HepG2 (cell line): ENCODE results near the gene KRTAP10-5. TPM values are rescaled to one million over a fixed set of nuclear protein-coding genes. Genes with fewer than 3 reads are reported as not detected.

Experiments used
- CHCHD3 ChIP-seq: sonication (generic); formaldehyde crosslinking; IDR thresholded peaks from 2 replicates; pipeline ENCODE4 v1.8.0; 2022; ENCODE audit warnings: mild to moderate bottlenecking, missing genetic modification reagents, moderate library complexity
- FLYWCH1 ChIP-seq: sonication (generic); formaldehyde crosslinking; IDR thresholded peaks from 2 replicates; pipeline ENCODE4 v1.8.1; 2023; ENCODE audit warnings: mild to moderate bottlenecking, missing genetic modification reagents
- MAFF ChIP-seq: IDR thresholded peaks from 2 replicates; pipeline ENCODE4 v1.6.1; 2011; ENCODE audit warnings: low read depth, low read length, improper control_type of control experiment
- MTA1 ChIP-seq: sonication (generic); formaldehyde crosslinking; IDR thresholded peaks from 2 replicates; pipeline ENCODE4 v1.4.0; 2020; ENCODE audit warnings: missing genetic modification reagents, mild to moderate bottlenecking, borderline replicate concordance
- PTBP1 ChIP-seq: fragments of 200-400 bp; formaldehyde crosslinking; IDR thresholded peaks from 2 replicates; pipeline ENCODE4 v1.6.1; 2018; ENCODE audit warnings: low read length, low read depth; ENCODE audit not compliant: poor library complexity, severe bottlenecking
- SALL1 ChIP-seq: sonication (generic); formaldehyde crosslinking; IDR thresholded peaks from 2 replicates; pipeline ENCODE4 v1.8.0; 2022; ENCODE audit warnings: mild to moderate bottlenecking, missing genetic modification reagents
- ZNF44 ChIP-seq: sonication (generic); formaldehyde crosslinking; IDR thresholded peaks from 2 replicates; pipeline ENCODE4 v1.5.1; 2020; ENCODE audit warnings: mild to moderate bottlenecking, missing genetic modification reagents
- ZSCAN25 ChIP-seq: sonication (generic); formaldehyde crosslinking; IDR thresholded peaks from 2 replicates; pipeline ENCODE4 v1.8.0; 2022; ENCODE audit warnings: mild to moderate bottlenecking, missing genetic modification reagents
- polyA plus RNA-seq, 8 experiments: library from polyadenylated mRNA; depleted of rRNA in 3 of 8; stranded (reverse) in 7 of 8; unstranded in 1 of 8; fragments of >200 nt; fragmentation: Illumina TruSeq in 4 of 8; extraction: Trizol in 4 of 8; gene quantifications; 2 replicates each; pipeline versions ENCODE4 v1.2.1 to v1.2.3, GENCODE V29; 2011 to 2016; ENCODE audit warnings: low read depth in 4 of 8, missing spikeins in 1 of 8, mixed read lengths in 1 of 8; ENCODE audit not compliant: insufficient read depth in 1 of 8
- total RNA-seq, 5 experiments: library from RNA; depleted of rRNA; stranded (reverse); fragments of >200 nt; fragmentation: Illumina TruSeq; extraction: Trizol; gene quantifications; 2 replicates each; pipeline ENCODE4 v1.2.3, GENCODE V29; 2016; ENCODE audit warnings: low read depth in 1 of 5
- TF ChIP-seq, protein P1 (sequence below): sonication (generic); formaldehyde crosslinking; IDR thresholded peaks from 2 replicates; pipeline ENCODE4 v1.4.0; 2020; ENCODE audit warnings: missing genetic modification reagents
- TF ChIP-seq, protein P2 (sequence below): sonication (generic); formaldehyde crosslinking; IDR thresholded peaks from 2 replicates; pipeline ENCODE4 v1.5.0; 2020; ENCODE audit warnings: missing genetic modification reagents
- TF ChIP-seq, protein P3 (sequence below): sonication (generic); IDR thresholded peaks from 2 replicates; pipeline ENCODE4 v1.6.1; 2016; ENCODE audit warnings: low read depth, borderline replicate concordance
- TF ChIP-seq, protein P4 (sequence below): sonication (generic); formaldehyde crosslinking; IDR thresholded peaks from 2 replicates; pipeline ENCODE4 v1.4.0; 2020; ENCODE audit warnings: mild to moderate bottlenecking, low read depth, missing genetic modification reagents
- TF ChIP-seq, protein P5 (sequence below): sonication (generic); formaldehyde crosslinking; IDR thresholded peaks from 2 replicates; pipeline ENCODE4 v1.4.0; 2020; ENCODE audit warnings: missing genetic modification reagents, borderline replicate concordance

The KRTAP10-5 gene
- total and polyA plus RNA-seq, 2 of the 13 experiments (the other 11 are each of a cell fraction or from before 2014, with no cell fraction given), result not detected

DNA sequence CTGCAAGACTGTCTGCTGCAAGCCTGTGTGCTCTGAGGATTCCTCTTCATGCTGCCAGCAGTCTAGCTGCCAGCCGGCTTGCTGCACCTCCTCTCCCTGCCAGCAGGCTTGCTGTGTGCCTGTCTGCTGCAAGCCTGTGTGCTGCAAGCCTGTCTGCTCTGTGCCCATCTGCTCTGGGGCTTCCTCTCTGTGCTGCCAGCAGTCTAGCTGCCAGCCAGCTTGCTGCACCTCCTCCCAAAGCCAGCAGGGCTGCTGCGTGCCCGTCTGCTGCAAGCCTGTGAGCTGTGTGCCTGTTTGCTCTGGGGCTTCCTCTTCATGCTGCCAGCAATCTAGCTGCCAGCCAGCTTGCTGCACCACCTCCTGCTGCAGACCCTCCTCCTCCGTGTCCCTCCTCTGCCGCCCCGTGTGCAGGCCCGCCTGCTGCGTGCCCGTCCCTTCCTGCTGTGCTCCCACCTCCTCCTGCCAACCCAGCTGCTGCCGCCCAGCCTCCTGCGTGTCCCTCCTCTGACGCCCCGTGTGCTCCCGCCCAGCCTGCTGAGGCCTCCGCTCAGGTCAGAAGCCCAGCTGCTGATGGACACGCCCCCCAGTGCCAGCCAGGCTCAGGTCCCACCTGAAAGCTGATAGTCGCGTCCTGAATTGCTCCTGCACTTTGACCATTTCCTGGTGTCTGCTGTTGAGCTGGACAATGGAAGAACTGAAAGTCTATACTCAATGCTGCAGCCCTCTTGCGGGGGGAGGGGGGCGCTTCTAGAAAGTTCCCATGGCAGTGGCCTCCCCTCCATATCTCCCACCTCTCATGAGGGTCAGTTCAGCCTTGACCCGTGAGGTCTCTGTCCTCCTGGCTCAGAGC, 5.7 kb downstream of the KRTAP10-5 start (continued):
- TF ChIP-seq FLYWCH1 (CRISPR knock-in tag) (no peak), ZNF44 (CRISPR knock-in tag) (no peak), MAFF (no peak), ZSCAN25 (CRISPR knock-in tag) (no peak), SALL1 (CRISPR knock-in tag) (peak; percentile 42; the same call in 1 of the 2 replicates), CHCHD3 (no peak), MTA1 (CRISPR knock-in tag) (peak; percentile 88; the same call in 1 of the 2 replicates), PTBP1 (no peak)
- TF ChIP-seq, protein P1, sequence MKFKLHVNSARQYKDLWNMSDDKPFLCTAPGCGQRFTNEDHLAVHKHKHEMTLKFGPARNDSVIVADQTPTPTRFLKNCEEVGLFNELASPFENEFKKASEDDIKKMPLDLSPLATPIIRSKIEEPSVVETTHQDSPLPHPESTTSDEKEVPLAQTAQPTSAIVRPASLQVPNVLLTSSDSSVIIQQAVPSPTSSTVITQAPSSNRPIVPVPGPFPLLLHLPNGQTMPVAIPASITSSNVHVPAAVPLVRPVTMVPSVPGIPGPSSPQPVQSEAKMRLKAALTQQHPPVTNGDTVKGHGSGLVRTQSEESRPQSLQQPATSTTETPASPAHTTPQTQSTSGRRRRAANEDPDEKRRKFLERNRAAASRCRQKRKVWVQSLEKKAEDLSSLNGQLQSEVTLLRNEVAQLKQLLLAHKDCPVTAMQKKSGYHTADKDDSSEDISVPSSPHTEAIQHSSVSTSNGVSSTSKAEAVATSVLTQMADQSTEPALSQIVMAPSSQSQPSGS (CRISPR knock-in tag), result no peak
- TF ChIP-seq, protein P2, sequence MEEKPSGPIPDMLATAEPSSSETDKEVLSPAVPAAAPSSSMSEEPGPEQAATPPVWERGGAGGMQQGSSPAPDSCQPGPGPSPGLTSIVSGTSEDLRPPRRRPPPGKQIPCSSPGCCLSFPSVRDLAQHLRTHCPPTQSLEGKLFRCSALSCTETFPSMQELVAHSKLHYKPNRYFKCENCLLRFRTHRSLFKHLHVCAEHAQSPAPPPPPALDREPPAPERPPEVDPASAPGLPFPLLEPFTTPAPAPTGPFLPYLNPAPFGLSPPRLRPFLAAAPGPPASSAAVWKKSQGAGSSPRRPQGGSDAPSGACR (CRISPR knock-in tag), result no peak
- TF ChIP-seq, protein P3, sequence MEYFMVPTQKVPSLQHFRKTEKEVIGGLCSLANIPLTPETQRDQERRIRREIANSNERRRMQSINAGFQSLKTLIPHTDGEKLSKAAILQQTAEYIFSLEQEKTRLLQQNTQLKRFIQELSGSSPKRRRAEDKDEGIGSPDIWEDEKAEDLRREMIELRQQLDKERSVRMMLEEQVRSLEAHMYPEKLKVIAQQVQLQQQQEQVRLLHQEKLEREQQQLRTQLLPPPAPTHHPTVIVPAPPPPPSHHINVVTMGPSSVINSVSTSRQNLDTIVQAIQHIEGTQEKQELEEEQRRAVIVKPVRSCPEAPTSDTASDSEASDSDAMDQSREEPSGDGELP, result peak; percentile 92; the same call in 1 of the 2 replicates
- TF ChIP-seq, protein P4, sequence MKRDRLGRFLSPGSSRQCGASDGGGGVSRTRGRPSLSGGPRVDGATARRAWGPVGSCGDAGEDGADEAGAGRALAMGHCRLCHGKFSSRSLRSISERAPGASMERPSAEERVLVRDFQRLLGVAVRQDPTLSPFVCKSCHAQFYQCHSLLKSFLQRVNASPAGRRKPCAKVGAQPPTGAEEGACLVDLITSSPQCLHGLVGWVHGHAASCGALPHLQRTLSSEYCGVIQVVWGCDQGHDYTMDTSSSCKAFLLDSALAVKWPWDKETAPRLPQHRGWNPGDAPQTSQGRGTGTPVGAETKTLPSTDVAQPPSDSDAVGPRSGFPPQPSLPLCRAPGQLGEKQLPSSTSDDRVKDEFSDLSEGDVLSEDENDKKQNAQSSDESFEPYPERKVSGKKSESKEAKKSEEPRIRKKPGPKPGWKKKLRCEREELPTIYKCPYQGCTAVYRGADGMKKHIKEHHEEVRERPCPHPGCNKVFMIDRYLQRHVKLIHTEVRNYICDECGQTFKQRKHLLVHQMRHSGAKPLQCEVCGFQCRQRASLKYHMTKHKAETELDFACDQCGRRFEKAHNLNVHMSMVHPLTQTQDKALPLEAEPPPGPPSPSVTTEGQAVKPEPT (CRISPR knock-in tag), result 0 out of 2 replicates have a peak, but pooled peaks have one; percentile 26
- TF ChIP-seq, protein P5, sequence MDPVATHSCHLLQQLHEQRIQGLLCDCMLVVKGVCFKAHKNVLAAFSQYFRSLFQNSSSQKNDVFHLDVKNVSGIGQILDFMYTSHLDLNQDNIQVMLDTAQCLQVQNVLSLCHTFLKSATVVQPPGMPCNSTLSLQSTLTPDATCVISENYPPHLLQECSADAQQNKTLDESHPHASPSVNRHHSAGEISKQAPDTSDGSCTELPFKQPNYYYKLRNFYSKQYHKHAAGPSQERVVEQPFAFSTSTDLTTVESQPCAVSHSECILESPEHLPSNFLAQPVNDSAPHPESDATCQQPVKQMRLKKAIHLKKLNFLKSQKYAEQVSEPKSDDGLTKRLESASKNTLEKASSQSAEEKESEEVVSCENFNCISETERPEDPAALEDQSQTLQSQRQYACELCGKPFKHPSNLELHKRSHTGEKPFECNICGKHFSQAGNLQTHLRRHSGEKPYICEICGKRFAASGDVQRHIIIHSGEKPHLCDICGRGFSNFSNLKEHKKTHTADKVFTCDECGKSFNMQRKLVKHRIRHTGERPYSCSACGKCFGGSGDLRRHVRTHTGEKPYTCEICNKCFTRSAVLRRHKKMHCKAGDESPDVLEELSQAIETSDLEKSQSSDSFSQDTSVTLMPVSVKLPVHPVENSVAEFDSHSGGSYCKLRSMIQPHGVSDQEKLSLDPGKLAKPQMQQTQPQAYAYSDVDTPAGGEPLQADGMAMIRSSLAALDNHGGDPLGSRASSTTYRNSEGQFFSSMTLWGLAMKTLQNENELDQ (CRISPR knock-in tag), result no peak
